NCI-H2227 treated with DMSO at 0.1 percent for 48 hours (cell line): ENCODE results near the gene NOTCH3.

Experiments used
- DNase-seq: peaks from one replicate; lab custom pipeline; 2025; lab: John Stamatoyannopoulos, UW

The NOTCH3 gene

GRCh38 chr19:15123031-15123890 is 77.5 kb downstream of the NOTCH3 start:
- no peak for DNase-seq

- no peak for DNase-seq
Measured at GRCh38 chr19:15122331-15123030, 78.3 kb downstream of the NOTCH3 start.

GRCh38 chr19:15120135-15121026 is 80.4 kb downstream of the NOTCH3 start:
- DNase-seq: no peak

GRCh38 chr19:15118789-15119494 is 81.9 kb downstream of the NOTCH3 start:
- no peak for DNase-seq

GRCh38 chr19:15118248-15118647 is 82.5 kb downstream of the NOTCH3 start:
- DNase-seq: no peak

GRCh38 chr19:15116856-15117255 is 83.9 kb downstream of the NOTCH3 start:
- no peak for DNase-seq

- DNase-seq: no peak
Measured at GRCh38 chr19:15115762-15116615, 84.8 kb downstream of the NOTCH3 start.

GRCh38 chr19:15115080-15115479 is 85.7 kb downstream of the NOTCH3 start:
- DNase-seq: no peak

- DNase-seq: no peak
Measured at GRCh38 chr19:15114153-15114540, 86.6 kb downstream of the NOTCH3 start.

- DNase-seq: no peak
Measured at GRCh38 chr19:15113245-15114152, 87.3 kb downstream of the NOTCH3 start.

GRCh38 chr19:15112385-15112784 is 88.4 kb downstream of the NOTCH3 start:
- DNase-seq: no peak

GRCh38 chr19:15111758-15112157 is 89.0 kb downstream of the NOTCH3 start:
- DNase-seq: no peak

GRCh38 chr19:15110418-15110815 is 90.4 kb downstream of the NOTCH3 start:
- DNase-seq: no peak

- DNase-seq: no peak
Measured at GRCh38 chr19:15109768-15110417, 90.9 kb downstream of the NOTCH3 start.
